ENCODE data around the gene TM4SF5.

TM4SF5 gene

GRCh38 chr17:4800462-4801196, 28.9 kb downstream of the TM4SF5 start:
- Mint-ChIP-seq H3K4me3 (no peak overlapping the region), H3K9me3 (no peaks in the 10 kb centered on the region), H3K4me1 (peaks cover 11% of the 10 kb centered on the region), H3K27me3 (no peaks in the 10 kb centered on the region), H3K27ac (no peak overlapping the region), H3K36me3 (peaks cover 2% of the 10 kb centered on the region)

DNA sequence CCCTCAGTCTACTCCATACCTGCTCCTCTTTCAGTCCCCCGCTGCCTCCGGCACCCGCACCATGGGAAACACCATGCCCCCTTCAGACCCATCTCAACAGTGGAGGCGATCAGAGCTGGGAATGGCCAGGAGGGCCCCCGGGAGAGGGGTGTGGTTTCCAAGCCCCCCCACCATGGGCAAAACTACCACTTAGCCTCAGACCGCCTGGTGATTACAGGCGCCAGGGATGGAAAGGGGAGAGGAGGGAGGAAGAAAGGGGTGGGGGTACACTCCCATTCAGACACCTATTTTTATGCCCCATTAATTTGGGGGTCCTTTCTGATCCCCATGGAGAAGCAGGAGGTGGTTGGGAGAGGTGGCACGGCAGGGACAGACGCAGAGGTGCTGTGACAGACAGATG, 30.5 kb downstream of the TM4SF5 start, which contains the start of gene C17orf114:
Gene C17orf114, minus strand, starts transcription at position 101 of the 400 bp plus-strand sequence.
- H3K4me3 Mint-ChIP-seq: no peak within 1 kb of the TSS
- no peak within 1 kb of the TSS for H3K27ac Mint-ChIP-seq
- peaks cover 11% of the 10 kb centered on the region for H3K4me1 Mint-ChIP-seq
- no peaks in the 10 kb centered on the region for H3K27me3 Mint-ChIP-seq
- no peaks in the 10 kb centered on the region for H3K36me3 Mint-ChIP-seq
- H3K9me3 Mint-ChIP-seq: no peaks in the 10 kb centered on the region

DNA sequence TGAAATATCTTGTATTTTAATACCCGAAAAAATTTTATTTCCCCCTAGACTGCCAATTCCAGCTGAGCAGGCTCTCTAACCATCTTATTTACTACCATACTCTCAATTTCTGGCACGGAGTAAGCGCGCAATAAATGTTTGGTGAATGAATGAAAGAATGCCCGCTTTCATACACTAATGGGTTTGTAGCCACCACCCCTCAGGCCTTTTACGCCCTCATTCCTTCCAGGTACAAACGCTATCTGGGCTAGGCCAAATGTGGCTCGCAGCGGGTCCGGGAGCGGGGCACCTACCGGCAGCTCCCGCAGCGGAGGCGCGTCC, 34.7 kb downstream of the TM4SF5 start:
- Mint-ChIP-seq H3K36me3 (peaks cover 3% of the 10 kb centered on the region), H3K9me3 (no peaks in the 10 kb centered on the region), H3K27me3 (no peaks in the 10 kb centered on the region)

DNA sequence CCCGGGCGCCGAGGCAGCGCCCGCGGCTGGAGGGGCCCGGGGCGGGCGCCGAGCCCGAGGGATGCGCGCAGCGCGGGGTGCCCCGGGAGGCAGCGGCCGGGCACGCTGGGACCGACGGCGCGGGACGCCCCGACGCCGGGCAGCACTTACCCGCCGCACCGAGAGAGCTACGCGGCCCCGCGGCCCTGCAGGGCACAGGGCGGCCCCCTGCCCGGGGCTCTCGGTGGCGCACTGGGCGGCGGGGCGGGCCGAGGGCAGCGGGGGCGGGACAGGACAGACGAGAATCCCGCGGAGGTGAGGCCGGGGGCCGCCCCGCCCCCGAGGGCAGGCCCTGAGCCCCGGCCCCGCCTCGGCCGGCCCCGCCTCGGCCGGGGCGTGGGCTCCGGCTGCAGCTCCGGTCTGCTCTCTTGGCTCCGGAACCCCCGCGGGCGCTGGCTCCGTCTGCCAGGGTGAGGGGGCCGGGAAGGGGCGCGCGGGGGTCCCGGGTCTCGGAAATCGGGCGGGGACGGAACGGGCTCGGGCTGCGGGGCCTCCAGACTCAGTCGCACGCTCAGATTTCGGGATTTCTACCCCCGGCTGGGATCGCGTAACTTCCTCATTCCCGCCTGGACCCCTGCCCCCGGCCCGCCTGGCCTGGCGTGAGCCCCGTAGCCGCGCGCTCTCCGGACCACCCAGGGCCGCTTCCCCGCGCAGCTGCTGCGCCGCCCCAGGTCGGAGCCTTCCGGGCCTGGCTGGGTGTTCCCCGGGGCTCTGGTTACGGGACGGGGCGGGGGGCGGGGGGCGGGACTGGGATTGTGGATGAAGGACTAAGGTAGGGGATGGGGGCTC, 35.3 kb downstream of the TM4SF5 start, which contains the start of gene PLD2:
Gene PLD2, plus strand, starts transcription at position 376 of the 828 bp plus-strand sequence. CDS start 621 bp downstream, outside the sequence.
- H3K4me1 Mint-ChIP-seq: peaks cover 14% of the 10 kb centered on the region
- no peaks in the 10 kb centered on the region for H3K27me3 Mint-ChIP-seq
- H3K36me3 Mint-ChIP-seq: peaks cover 3% of the 10 kb centered on the region
- H3K4me3 Mint-ChIP-seq: peak within 1 kb of the TSS; percentile 76
- no peaks in the 10 kb centered on the region for H3K9me3 Mint-ChIP-seq
- H3K27ac Mint-ChIP-seq: no peak within 1 kb of the TSS

More for the DNA sequence above, 34.7 kb downstream of the TM4SF5 start:
- peaks cover 14% of the 10 kb centered on the region for H3K4me1 Mint-ChIP-seq
- peak overlapping the region; percentile 76 for H3K4me3 Mint-ChIP-seq
- H3K27ac Mint-ChIP-seq: no peak overlapping the region

DNA sequence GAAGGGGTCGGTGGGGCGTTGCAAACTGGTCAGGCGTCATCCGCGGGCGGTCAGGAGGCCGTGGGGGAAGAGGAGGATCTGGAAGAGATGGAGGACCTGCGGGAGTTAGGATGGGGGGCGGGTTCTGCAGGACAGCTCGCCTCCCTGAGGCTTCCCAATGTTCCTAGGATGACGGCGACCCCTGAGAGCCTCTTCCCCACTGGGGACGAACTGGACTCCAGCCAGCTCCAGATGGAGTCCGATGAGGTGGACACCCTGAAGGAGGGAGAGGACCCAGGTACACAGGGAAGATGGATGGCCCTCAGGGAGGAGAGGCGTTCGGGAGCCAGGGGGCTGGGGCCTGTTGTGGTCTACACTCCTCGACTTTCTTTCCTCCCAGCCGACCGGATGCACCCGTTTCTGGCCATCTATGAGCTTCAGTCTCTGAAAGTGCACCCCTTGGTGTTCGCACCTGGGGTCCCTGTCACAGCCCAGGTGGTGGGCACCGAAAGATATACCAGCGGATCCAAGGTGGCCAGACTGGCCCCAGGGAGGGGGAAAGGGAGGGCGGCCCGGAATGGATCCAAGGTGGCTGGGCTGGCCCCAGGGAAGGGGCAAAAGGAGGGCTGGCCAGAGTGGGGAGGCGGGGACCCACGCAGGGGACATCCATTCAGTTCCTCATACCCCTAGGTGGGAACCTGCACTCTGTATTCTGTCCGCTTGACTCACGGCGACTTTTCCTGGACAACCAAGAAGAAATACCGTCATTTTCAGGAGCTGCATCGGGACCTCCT, 36.1 kb downstream of the TM4SF5 start:
- no peaks in the 10 kb centered on the region for H3K9me3 Mint-ChIP-seq
- peaks cover 14% of the 10 kb centered on the region for H3K4me1 Mint-ChIP-seq
- no peak overlapping the region for H3K27ac Mint-ChIP-seq

DNA sequence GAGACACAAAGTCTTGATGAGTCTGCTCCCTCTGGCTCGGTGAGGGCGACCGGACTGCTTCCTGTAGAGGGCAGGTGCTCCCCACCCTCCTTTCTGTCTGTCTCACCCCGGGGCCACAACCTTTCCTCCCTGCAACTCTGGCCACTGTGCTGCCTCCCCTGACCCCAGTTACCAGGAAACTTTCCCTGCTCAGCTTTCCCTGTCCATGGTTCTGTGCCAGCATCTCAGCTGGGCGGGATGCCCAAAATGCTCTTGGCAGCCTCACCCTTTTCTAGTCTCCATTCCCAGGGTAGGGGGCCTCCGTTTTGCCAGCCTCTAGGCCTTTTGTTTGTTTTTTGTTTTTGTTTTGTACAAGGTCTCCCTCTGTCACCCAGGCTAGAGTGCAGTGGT, 36.7 kb downstream of the TM4SF5 start:
- no peaks in the 10 kb centered on the region for H3K27me3 Mint-ChIP-seq
- H3K9me3 Mint-ChIP-seq: no peaks in the 10 kb centered on the region
- peaks cover 3% of the 10 kb centered on the region for H3K36me3 Mint-ChIP-seq
- peaks cover 14% of the 10 kb centered on the region for H3K4me1 Mint-ChIP-seq
- H3K4me3 Mint-ChIP-seq: peak overlapping the region; percentile 58
- H3K27ac Mint-ChIP-seq: peak overlapping the region; percentile 56

More for the DNA sequence above, 36.1 kb downstream of the TM4SF5 start:
- Mint-ChIP-seq H3K36me3 (peaks cover 3% of the 10 kb centered on the region), H3K27me3 (no peaks in the 10 kb centered on the region), H3K4me3 (peak overlapping the region; percentile 58)

GRCh38 chr17:4810696-4811290, 39.1 kb downstream of the TM4SF5 start:
- Mint-ChIP-seq H3K4me3 (no peak overlapping the region), H3K9me3 (no peaks in the 10 kb centered on the region), H3K4me1 (peaks cover 14% of the 10 kb centered on the region), H3K36me3 (peaks cover 3% of the 10 kb centered on the region), H3K27me3 (no peaks in the 10 kb centered on the region), H3K27ac (no peak overlapping the region)

DNA sequence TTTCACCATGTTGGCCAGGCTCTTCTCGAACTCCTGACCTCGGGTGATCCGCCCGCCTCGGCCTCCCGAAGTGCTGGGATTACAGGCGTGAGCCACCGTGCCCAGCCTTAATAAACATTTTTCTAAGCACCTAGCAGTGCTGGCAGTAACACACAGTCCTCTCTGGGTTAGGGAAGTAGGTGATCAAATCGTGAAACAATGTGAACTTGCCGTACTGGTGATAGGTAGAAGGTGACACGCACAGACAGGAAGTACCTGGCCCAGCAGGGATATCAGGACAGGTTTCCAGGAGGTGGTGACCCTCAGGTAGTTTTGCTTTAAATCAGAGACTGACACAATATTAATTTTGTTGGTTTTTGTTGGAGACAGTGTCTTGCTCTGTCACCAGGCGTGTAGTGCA, 39.8 kb downstream of the TM4SF5 start:
- peaks cover 8% of the 10 kb centered on the region for H3K4me1 Mint-ChIP-seq
- H3K4me3 Mint-ChIP-seq: no peak overlapping the region

DNA sequence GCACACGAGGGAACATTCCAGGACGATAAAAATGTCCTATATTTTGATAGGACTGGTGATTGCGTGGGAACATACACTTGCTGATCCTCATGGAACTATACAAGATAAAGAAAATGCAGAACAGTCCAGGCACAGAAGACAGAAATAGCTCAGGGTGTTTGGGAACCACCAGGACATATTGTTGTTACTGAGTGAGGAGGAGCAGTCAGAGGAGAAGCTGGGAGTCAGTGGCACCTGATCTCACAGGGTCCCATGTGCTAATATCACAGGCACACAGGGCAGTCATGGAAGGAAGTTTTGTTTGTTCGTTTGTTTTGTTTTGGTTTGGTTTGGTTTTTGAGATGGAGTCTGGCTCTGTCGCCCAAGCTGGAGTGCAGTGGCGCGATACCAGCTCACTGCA, 41.0 kb downstream of the TM4SF5 start:
- no peak overlapping the region for H3K4me3 Mint-ChIP-seq
- H3K27me3 Mint-ChIP-seq: no peaks in the 10 kb centered on the region
- H3K9me3 Mint-ChIP-seq: no peaks in the 10 kb centered on the region
- peaks cover 5% of the 10 kb centered on the region for H3K36me3 Mint-ChIP-seq
- no peak overlapping the region for H3K27ac Mint-ChIP-seq
- H3K4me1 Mint-ChIP-seq: peaks cover 7% of the 10 kb centered on the region

More for the DNA sequence above, 39.8 kb downstream of the TM4SF5 start:
- Mint-ChIP-seq H3K27me3 (no peaks in the 10 kb centered on the region), H3K9me3 (no peaks in the 10 kb centered on the region), H3K36me3 (peaks cover 5% of the 10 kb centered on the region), H3K27ac (no peak overlapping the region)

DNA sequence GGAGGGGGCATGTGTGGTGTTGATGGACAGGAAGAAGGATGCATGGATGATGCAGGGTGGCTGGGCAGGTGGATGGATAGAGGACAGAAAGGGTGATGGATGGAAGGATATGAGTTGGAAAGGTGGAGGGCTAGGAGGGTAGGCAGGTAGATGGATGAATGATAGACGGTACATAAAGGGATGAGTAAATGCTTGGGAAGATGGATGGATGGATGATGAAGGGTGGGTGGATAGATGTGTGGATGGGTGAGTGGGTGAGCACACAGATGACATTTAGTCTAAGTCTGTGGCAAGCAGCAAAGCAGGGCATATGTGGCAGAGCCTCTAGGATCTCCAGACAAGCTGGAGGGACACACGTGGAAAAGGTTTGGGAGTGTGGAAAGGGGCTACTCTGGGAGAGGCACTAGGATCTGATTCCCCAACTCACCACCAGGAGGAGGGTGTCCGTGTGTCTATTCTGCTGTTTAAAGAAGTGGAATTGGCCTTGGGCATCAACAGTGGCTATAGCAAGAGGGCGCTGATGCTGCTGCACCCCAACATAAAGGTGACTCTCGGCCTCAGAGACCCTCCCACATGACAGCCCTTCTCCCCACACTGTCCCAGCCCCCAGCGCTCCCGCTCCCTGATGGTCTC, 43.5 kb downstream of the TM4SF5 start:
- Mint-ChIP-seq H3K4me1 (no peaks in the 10 kb centered on the region), H3K4me3 (no peak overlapping the region), H3K9me3 (no peaks in the 10 kb centered on the region), H3K36me3 (peaks cover 5% of the 10 kb centered on the region), H3K27ac (no peak overlapping the region), H3K27me3 (no peaks in the 10 kb centered on the region)

DNA sequence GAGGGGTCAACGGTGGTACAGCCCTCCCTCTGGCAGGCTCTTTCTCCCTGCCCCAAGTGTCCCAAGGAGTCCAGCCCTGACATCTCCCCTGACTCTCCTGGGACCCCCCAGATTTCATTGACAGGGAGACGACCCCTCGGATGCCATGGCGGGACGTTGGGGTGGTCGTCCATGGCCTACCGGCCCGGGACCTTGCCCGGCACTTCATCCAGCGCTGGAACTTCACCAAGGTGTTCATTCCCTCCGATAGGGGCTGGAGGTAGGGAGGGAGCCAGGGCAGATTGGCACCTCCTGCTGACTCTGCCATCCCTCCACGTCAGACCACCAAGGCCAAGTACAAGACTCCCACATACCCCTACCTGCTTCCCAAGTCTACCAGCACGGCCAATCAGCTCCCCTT, 45.1 kb downstream of the TM4SF5 start:
- Mint-ChIP-seq H3K27ac (no peak overlapping the region), H3K27me3 (no peaks in the 10 kb centered on the region), H3K4me3 (no peak overlapping the region), H3K36me3 (peaks cover 2% of the 10 kb centered on the region), H3K4me1 (no peaks in the 10 kb centered on the region), H3K9me3 (no peaks in the 10 kb centered on the region)

GRCh38 chr17:4818276-4818675, 46.6 kb downstream of the TM4SF5 start:
- peaks cover 2% of the 10 kb centered on the region for H3K36me3 Mint-ChIP-seq
- H3K27ac Mint-ChIP-seq: no peak overlapping the region
- no peak overlapping the region for H3K4me3 Mint-ChIP-seq
- H3K9me3 Mint-ChIP-seq: no peaks in the 10 kb centered on the region
- no peaks in the 10 kb centered on the region for H3K27me3 Mint-ChIP-seq
- no peaks in the 10 kb centered on the region for H3K4me1 Mint-ChIP-seq

DNA sequence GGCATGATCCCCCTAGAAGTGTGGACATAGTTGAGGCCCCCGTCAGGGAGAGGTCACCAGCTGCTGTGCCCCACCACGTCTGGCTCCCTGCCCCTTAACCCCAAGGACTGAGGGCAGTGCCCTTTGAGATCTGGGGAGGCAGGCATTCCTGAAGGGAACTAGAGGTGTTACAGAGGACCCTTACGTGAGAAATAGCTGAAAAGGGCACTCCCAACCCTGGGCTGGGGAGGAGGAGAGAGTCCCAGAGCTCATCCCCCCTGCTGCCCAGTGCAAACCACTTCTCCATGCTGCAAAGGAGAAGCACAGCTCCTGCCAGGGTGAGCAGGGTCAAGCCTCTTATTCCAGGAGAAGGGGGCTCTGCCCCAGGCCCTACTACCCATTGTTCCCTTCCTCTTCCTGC, 51.1 kb downstream of the TM4SF5 start:
- H3K36me3 Mint-ChIP-seq: no peaks in the 10 kb centered on the region
- no peaks in the 10 kb centered on the region for H3K27me3 Mint-ChIP-seq
- H3K9me3 Mint-ChIP-seq: no peaks in the 10 kb centered on the region
- no peaks in the 10 kb centered on the region for H3K4me1 Mint-ChIP-seq
- H3K4me3 Mint-ChIP-seq: no peak overlapping the region
- H3K27ac Mint-ChIP-seq: no peak overlapping the region

DNA sequence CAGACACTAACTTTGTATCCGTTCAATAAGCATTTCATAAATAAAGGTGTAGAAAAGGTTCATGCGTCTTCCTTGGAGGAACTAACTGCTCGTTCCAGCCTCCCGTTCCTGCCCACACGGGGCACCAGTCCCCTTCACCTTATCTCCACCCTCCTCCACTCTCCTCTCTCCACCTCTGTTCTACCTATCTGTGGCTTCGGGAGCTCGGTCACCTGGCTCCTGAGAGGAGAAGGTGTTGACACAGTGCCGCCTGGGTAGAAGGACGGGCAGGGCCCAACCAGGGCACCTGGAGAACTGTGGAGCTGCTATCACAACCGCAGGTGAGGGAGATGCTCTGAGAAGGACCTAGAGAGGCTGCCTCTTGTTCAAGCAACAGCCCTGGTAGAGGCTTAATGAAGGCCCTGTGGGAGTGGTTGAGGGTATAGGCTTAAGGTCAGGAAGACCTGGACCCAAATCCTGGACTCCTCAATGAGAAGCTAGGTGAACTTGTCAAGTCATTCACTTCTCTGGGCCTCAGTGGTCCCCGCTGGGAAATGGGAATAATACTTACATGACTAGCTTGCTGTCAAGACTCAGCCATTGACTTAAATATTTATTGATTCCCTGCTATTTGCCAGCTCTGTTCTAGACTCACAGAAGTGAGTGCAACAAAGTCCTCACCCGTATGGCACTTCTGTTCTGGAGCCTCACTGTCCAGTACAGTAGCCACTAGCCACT, 51.8 kb downstream of the TM4SF5 start:
- Mint-ChIP-seq H3K36me3 (no peaks in the 10 kb centered on the region), H3K4me1 (no peaks in the 10 kb centered on the region), H3K9me3 (no peaks in the 10 kb centered on the region), H3K4me3 (no peak overlapping the region), H3K27ac (no peak overlapping the region), H3K27me3 (no peaks in the 10 kb centered on the region)
